Measurements from ENCODE around the gene PPM1F.

Gene PPM1F

GRCh38 chr22:21952586-21953571 is at the start of gene PPM1F:
TSS of gene PPM1F (minus strand) at chr22:21952848. CDS start at chr22:21946048, 6,800 bp downstream.
- H3K4me3 ChIP-seq (ENCODE audit: low read depth, low read length), result peak within 1 kb of the TSS; percentile 46

GRCh38 chr22:22001664-22002525 is 49.2 kb upstream of the PPM1F start:
- no peak overlapping the region for H3K4me3 ChIP-seq (ENCODE audit: low read depth, low read length)

GRCh38 chr22:21998595-21999247 is 46.1 kb upstream of the PPM1F start:
- no peak overlapping the region for H3K4me3 ChIP-seq (ENCODE audit: low read depth, low read length)

- no peak overlapping the region for H3K4me3 ChIP-seq (ENCODE audit: low read depth, low read length)
Observed at GRCh38 chr22:21996175-21996720, 43.6 kb upstream of the PPM1F start.

- no peak overlapping the region for H3K4me3 ChIP-seq (ENCODE audit: low read depth, low read length)
Observed at GRCh38 chr22:21995660-21996059, 43.0 kb upstream of the PPM1F start.

GRCh38 chr22:21994881-21995444 is 42.3 kb upstream of the PPM1F start:
- H3K4me3 ChIP-seq (ENCODE audit: low read depth, low read length), result no peak overlapping the region

GRCh38 chr22:21992593-21993237 is 40.1 kb upstream of the PPM1F start:
- H3K4me3 ChIP-seq (ENCODE audit: low read depth, low read length), result no peak overlapping the region

- no peak overlapping the region for H3K4me3 ChIP-seq (ENCODE audit: low read depth, low read length)
Observed at GRCh38 chr22:21991774-21992173, 39.1 kb upstream of the PPM1F start.

- no peak overlapping the region for H3K4me3 ChIP-seq (ENCODE audit: low read depth, low read length)
Observed at GRCh38 chr22:21991304-21991596, 38.6 kb upstream of the PPM1F start.

GRCh38 chr22:21990445-21991303 is 38.0 kb upstream of the PPM1F start:
- no peak overlapping the region for H3K4me3 ChIP-seq (ENCODE audit: low read depth, low read length)

GRCh38 chr22:21989049-21989448 is 36.4 kb upstream of the PPM1F start:
- no peak overlapping the region for H3K4me3 ChIP-seq (ENCODE audit: low read depth, low read length)

GRCh38 chr22:21985214-21985613 is 32.6 kb upstream of the PPM1F start:
- no peak overlapping the region for H3K4me3 ChIP-seq (ENCODE audit: low read depth, low read length)

- H3K4me3 ChIP-seq (ENCODE audit: low read depth, low read length), result no peak overlapping the region
Observed at GRCh38 chr22:21984793-21985192, 32.1 kb upstream of the PPM1F start.

- peak within 1 kb of the TSS; percentile 91 for H3K4me3 ChIP-seq (ENCODE audit: low read depth, low read length)
Observed at GRCh38 chr22:21982338-21982965, 29.8 kb upstream of the PPM1F start, which contains the start of gene TOP3B. TSS of gene TOP3B (minus strand) at chr22:21982787. CDS start at chr22:21975709, 7,078 bp downstream.

- peak overlapping the region; percentile 91 for H3K4me3 ChIP-seq (ENCODE audit: low read depth, low read length)
Observed at GRCh38 chr22:21981874-21982273, 29.2 kb upstream of the PPM1F start.

GRCh38 chr22:21980547-21980946 is 27.9 kb upstream of the PPM1F start:
- H3K4me3 ChIP-seq (ENCODE audit: low read depth, low read length), result no peak overlapping the region

- H3K4me3 ChIP-seq (ENCODE audit: low read depth, low read length), result no peak overlapping the region
Observed at GRCh38 chr22:21978564-21979386, 26.1 kb upstream of the PPM1F start.

- no peak overlapping the region for H3K4me3 ChIP-seq (ENCODE audit: low read depth, low read length)
Observed at GRCh38 chr22:21977814-21978213, 25.2 kb upstream of the PPM1F start.
